Erythroblast (primary cell): ENCODE data around the gene WDFY1.

Experiments used
- GATA1 ChIP-seq: IDR thresholded peaks from 2 replicates; pipeline ENCODE4 v1.6.1; 2011; ENCODE audit warnings: low read depth, mild to moderate bottlenecking, control low read depth, low read length, moderate library complexity
- POLR2A ChIP-seq: IDR thresholded peaks from 2 replicates; pipeline ENCODE4 v1.6.1; 2011; ENCODE audit warnings: mild to moderate bottlenecking, low read length

GRCh38 chr2:223873672-223874071, 71.5 kb downstream of the WDFY1 start:
- no peak for TF ChIP-seq POLR2A
- no peak for TF ChIP-seq GATA1
